Lower leg skin (tissue), 3 donors: ENCODE measurements around the gene DTNB.

Source experiments
- POLR2A ChIP-seq, 2 donors: fragments of 450-650 bp; IDR thresholded peaks; one replicate each; pipeline ENCODE4 v1.6.1; 2016 to 2017; ENCODE audit warnings: antibody characterized with exemption in 2 of 2, mild to moderate bottlenecking in 1 of 2, moderate library complexity in 1 of 2
- TF ChIP-seq, protein P1 (sequence below), 3 donors: fragments of 450-650 bp; IDR thresholded peaks; one replicate each; pipeline ENCODE4 v1.5.1; 2016; ENCODE audit warnings: antibody characterized with exemption in 3 of 3, mild to moderate bottlenecking in 3 of 3, moderate library complexity in 2 of 3

GRCh38 chr2:25366629-25367028 is 306.7 kb downstream of the DTNB start:
- TF ChIP-seq, protein P1, sequence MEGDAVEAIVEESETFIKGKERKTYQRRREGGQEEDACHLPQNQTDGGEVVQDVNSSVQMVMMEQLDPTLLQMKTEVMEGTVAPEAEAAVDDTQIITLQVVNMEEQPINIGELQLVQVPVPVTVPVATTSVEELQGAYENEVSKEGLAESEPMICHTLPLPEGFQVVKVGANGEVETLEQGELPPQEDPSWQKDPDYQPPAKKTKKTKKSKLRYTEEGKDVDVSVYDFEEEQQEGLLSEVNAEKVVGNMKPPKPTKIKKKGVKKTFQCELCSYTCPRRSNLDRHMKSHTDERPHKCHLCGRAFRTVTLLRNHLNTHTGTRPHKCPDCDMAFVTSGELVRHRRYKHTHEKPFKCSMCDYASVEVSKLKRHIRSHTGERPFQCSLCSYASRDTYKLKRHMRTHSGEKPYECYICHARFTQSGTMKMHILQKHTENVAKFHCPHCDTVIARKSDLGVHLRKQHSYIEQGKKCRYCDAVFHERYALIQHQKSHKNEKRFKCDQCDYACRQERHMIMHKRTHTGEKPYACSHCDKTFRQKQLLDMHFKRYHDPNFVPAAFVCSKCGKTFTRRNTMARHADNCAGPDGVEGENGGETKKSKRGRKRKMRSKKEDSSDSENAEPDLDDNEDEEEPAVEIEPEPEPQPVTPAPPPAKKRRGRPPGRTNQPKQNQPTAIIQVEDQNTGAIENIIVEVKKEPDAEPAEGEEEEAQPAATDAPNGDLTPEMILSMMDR (IDR thresholded peaks at IDR 0.05) = no peak
- no peak for TF ChIP-seq POLR2A (IDR thresholded peaks at IDR 0.05)
